Mesodermal cell (in vitro differentiated cells): Measurements from ENCODE around the gene BMPR1B.

Source experiments
- H3K27ac ChIP-seq: 2 replicates; pipeline ENCODE4 v1.7.0; 2013; ENCODE audit warnings: mild to moderate bottlenecking, low read depth, low read length, moderate library complexity; ENCODE audit not compliant: severe bottlenecking
- H3K36me3 ChIP-seq: 2 replicates; pipeline ENCODE4 v1.7.1; 2013; ENCODE audit warnings: mild to moderate bottlenecking, low read length, moderate library complexity; ENCODE audit not compliant: control insufficient read depth, insufficient read depth
- H3K4me1 ChIP-seq: one replicate; pipeline ENCODE4 v1.7.1; 2013; ENCODE audit warnings: mild to moderate bottlenecking, low read length; ENCODE audit not compliant: insufficient read depth, control insufficient read depth, poor library complexity, severe bottlenecking
- H3K4me3 ChIP-seq: 2 replicates; pipeline ENCODE4 v1.7.0; 2013; ENCODE audit warnings: low read length, control low read depth, mild to moderate bottlenecking; ENCODE audit not compliant: insufficient read depth, poor library complexity, severe bottlenecking; ENCODE audit errors: extremely low read depth
- H3K9me3 ChIP-seq: 2 replicates; pipeline ENCODE4 v1.7.1; 2013; ENCODE audit warnings: mild to moderate bottlenecking, low read length, moderate library complexity; ENCODE audit not compliant: control insufficient read depth
- WGBS, 2 experiments: methylation state at CpG; one replicate each; pipeline ENCODE4 v1.1.5; 2013; ENCODE audit warnings: missing lambda C conversion rate in 2 of 2; ENCODE audit not compliant: insufficient coverage in 2 of 2; 5-methylcytosine and 5-hydroxymethylcytosine counted together

Gene BMPR1B

DNA sequence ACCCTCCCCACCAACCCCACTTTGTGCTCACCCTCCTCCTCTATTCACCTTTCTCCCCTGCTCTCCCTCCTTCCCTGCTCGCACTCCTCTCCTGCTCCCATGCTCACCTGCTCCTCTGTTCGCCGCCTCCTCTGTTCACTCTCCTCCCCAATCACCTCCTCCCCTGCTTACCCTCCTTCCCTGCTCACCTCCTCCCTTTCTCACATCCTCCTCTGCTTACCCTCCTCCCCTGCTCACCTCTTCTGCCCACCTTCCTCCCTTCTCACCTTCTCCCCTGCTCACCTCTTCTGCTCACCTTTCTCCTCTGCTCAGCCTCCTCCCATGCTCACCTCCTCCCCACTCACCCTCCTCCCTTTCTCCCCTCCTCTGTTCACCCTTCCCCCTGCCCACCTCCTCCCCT is 433.8 kb downstream of the BMPR1B start:
- H3K4me3 ChIP-seq = no peak overlapping the region
- no peak overlapping the region for H3K27ac ChIP-seq
- no peaks in the 10 kb centered on the region for H3K4me1 ChIP-seq
- no peaks in the 10 kb centered on the region for H3K9me3 ChIP-seq
- H3K36me3 ChIP-seq = peaks cover 4% of the 10 kb centered on the region
- 83 to 87% methylated on average over 3 of the region's 3 CpGs for WGBS, 2 experiments

DNA sequence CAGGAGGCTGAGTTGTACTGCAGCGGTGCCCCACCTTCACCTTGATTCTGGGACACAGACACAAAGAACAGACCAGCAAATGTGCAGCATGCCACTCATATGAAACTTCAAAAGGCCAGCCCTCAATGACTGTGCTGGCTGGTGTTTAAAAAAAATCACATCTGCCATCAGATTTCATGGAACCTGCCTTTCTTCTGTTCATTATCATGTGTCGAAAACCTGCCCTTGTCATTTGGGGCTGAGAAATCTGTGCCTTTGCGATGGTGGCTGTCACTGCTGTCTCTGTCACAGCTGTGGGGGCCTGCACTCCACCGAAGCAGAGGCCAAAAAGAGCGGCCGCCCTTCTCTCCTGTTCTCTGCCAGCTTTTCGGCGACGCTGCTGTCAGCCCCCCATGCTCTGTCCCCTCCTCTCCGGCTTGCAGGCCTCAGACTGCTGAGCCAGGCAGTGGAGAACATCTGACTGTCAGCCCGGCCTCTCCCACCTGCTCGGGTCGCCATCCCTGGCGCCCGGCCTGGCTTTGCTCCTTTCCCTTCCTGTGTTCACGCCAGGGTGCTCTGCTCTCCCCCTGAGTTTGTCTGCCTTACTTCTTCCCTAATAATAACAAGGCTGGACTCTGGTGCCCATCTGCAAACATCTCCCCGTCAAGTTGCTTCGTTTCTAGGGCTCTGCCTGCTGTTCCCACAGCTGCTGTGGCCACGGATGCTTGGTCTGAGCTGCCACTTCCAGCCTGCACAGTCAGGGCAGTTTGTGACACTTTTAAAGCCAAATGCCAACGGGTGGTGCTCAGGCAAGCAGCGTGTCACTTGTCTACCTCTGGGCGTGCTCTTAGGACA is 435.9 kb downstream of the BMPR1B start:
- WGBS, 2 experiments = 86 to 92% methylated on average over 19 to 22 of the region's 22 CpGs
- Histone ChIP-seq H3K9me3 (no peaks in the 10 kb centered on the region), H3K36me3 (peaks cover 4% of the 10 kb centered on the region), H3K27ac (no peak overlapping the region), H3K4me3 (no peak overlapping the region), H3K4me1 (no peaks in the 10 kb centered on the region)

DNA sequence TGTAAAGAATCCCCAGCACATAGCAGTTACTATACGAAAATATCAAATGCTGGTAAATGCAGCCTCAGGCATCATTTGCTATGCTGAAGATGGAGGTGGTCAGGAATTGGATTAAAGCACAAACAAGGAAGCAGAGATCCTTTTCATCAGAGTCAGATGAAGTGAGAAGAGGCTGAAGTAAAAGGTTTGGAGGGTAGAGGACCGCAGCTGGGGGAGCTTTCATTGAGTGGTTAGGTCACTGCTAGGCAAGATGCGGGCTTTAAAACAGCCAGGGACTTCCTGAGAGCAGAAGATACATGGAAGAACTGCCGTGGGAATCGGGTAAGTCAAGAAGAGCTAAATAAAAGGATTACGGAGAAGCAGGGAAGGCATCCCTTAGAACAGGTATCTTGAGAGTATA is 439.6 kb downstream of the BMPR1B start:
- Histone ChIP-seq H3K9me3 (no peaks in the 10 kb centered on the region), H3K27ac (no peak overlapping the region), H3K4me1 (no peaks in the 10 kb centered on the region), H3K4me3 (no peak overlapping the region), H3K36me3 (peaks cover 11% of the 10 kb centered on the region)
- 78 to 88% methylated on average over 5 of the region's 6 CpGs for WGBS, 2 experiments

DNA sequence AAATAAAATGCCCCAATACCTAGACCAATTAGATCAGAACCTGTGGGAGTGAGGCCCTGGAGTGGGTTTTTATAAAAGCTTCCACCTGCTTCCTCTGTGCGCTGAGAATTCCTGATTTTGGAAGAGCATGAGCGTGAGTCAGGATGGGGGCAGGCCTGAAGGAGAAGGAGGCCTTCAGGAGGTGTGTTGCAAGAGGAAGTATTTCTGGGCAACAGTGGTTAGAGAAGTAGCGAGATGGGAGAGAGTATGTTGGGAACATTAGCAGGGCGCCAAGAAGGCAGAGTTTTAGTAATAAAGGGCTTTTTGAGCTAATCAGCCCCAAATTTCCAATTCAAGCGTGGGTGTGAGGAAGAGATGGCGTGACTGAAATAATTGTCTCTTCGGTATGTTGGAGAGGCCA is 441.2 kb downstream of the BMPR1B start:
- H3K4me3 ChIP-seq = no peak overlapping the region
- H3K27ac ChIP-seq = no peak overlapping the region
- H3K36me3 ChIP-seq = peaks cover 22% of the 10 kb centered on the region
- 84 to 95% methylated on average over 7 of the region's 7 CpGs for WGBS, 2 experiments
- no peaks in the 10 kb centered on the region for H3K4me1 ChIP-seq
- H3K9me3 ChIP-seq = no peaks in the 10 kb centered on the region

DNA sequence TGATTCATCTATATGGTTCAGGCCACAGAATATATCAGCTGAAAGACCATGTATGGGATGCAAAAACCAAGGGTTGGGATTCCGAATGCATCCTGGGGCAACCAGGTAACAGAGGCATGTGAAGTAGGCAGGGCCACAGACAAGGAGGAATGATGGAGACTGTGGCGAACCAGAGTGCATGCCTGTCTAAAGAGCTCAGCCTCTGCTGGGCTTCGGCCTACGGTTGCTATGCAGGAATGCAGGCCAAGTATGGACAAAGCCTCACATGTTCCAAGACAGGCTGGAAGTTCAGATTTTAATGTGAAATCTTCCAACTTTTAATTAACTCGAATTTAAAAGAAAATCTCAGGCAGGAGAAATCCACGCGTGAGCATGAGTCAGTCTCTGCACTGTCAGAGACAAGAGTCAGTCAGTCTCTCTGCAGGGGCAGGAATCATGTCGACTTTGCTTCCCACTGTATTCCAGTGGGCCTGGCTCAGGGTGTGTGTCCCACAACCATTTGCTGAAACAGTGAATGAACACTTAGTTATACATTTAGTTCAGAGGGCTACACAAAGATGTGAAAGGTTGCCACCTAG is 446.6 kb downstream of the BMPR1B start:
- 84 to 96% methylated on average over 5 to 8 of the region's 8 CpGs for WGBS, 2 experiments
- Histone ChIP-seq H3K36me3 (peaks cover 33% of the 10 kb centered on the region), H3K9me3 (no peaks in the 10 kb centered on the region), H3K4me3 (no peak overlapping the region), H3K4me1 (peaks cover 4% of the 10 kb centered on the region), H3K27ac (no peak overlapping the region)

DNA sequence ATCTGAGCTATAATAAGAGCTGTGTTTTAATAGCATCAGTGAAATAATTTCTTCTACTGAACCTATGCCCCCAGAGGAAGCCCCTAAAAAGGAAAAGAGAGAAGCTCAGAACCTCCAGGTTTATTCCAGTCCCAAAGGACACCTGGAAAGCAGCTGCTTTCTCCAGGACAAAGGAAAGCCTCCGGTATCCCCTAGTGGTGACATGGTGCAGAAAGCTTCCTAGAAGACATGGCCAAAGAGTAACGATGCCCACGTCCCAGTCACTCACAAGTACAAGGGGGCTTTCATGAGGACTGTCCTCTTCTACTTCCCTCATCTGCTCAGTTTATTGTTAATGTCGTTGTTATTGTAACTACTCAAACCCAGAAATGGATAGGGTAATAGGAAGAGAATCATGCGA is 447.1 kb downstream of the BMPR1B start:
- WGBS, 2 experiments = 48 to 53% methylated on average over 3 of the region's 5 CpGs
- Histone ChIP-seq H3K9me3 (no peaks in the 10 kb centered on the region), H3K36me3 (peaks cover 33% of the 10 kb centered on the region), H3K27ac (no peak overlapping the region), H3K4me3 (no peak overlapping the region), H3K4me1 (peaks cover 4% of the 10 kb centered on the region)
